ENCODE data around the gene NIBAN1. TPM values are rescaled to one million over a fixed set of nuclear protein-coding genes. Genes with fewer than 3 reads are reported as not detected.

NIBAN1 gene
- total RNA-seq, 8 experiments from 2014 or later = 0.18 to 16.5 (median 6.9) TPM

GRCh38 chr1:184988506-184988905 is 14.2 kb upstream of the NIBAN1 start:
- Histone ChIP-seq H3K4me3 (no peak overlapping the region), H3K27ac (no peak overlapping the region), H3K4me1 (replicated peaks in 1 of 2) (no peaks in the 10 kb centered on the region)
- in situ Hi-C loops (cut with MboI; ENCODE audit: low pct_unique_long_range_greater_than_20kb in 2 of 9, low sequenced_read_pairs in 9 of 9, unreplicated experiment in 9 of 9) = loop anchor here in 2 of 9 experiments (10.0 to 25.0 kb wide), 2 partner anchors 176 to 184 kb away; no protein-coding TSS in a partner anchor
- ATAC-seq (replicated peaks in 6 of 8) = no peak

GRCh38 chr1:184987696-184988095 is 13.4 kb upstream of the NIBAN1 start:
- WGBS, 10 experiments = 67 to 100% (median 100%) methylated on average over 1 of the region's 1 CpG; no CpG with 5 or more reads in 3 of the 10 experiments
- in situ Hi-C loops (cut with MboI; ENCODE audit: low pct_unique_long_range_greater_than_20kb in 2 of 9, low sequenced_read_pairs in 9 of 9, unreplicated experiment in 9 of 9) = loop anchor here in 2 of 9 experiments (10.0 to 25.0 kb wide), 2 partner anchors 175 to 183 kb away; no protein-coding TSS in a partner anchor
- Histone ChIP-seq H3K4me3 (no peak overlapping the region), H3K4me1 (replicated peaks in 1 of 2) (no peaks in the 10 kb centered on the region), H3K27ac (no peak overlapping the region)
- ATAC-seq (replicated peaks in 6 of 8) = no peak

- in situ Hi-C loops (cut with MboI; ENCODE audit: low pct_unique_long_range_greater_than_20kb in 2 of 9, low sequenced_read_pairs in 9 of 9, unreplicated experiment in 9 of 9) = loop anchor here in 2 of 9 experiments (10.0 to 25.0 kb wide), 2 partner anchors 174 to 181 kb away; no protein-coding TSS in a partner anchor
- H3K27ac ChIP-seq = no peak overlapping the region
- H3K4me1 ChIP-seq (replicated peaks in 1 of 2) = no peaks in the 10 kb centered on the region
- peak in 4 of 8 experiments; percentile 11 to 64 (median 56) for ATAC-seq (replicated peaks in 6 of 8)
- 22 to 57% (median 45%) methylated on average over 2 to 5 of the region's 5 CpGs for WGBS, 10 experiments
- H3K4me3 ChIP-seq = no peak overlapping the region
Measured at GRCh38 chr1:184986250-184986649, 11.9 kb upstream of the NIBAN1 start.

GRCh38 chr1:184982002-184982954 is 8.0 kb upstream of the NIBAN1 start:
- no peak overlapping the region for H3K27ac ChIP-seq
- 13 to 94% (median 58%) methylated on average over 2 to 14 of the region's 14 CpGs for WGBS, 10 experiments
- ATAC-seq (replicated peaks in 6 of 8) = peak; percentile 38 to 99 (median 73)
- H3K4me3 ChIP-seq = no peak overlapping the region
- H3K4me1 ChIP-seq (replicated peaks in 1 of 2) = no peaks in the 10 kb centered on the region
- in situ Hi-C loops (cut with MboI; ENCODE audit: low pct_unique_long_range_greater_than_20kb in 2 of 9, low sequenced_read_pairs in 9 of 9, unreplicated experiment in 9 of 9) = loop anchor here in 2 of 9 experiments (10.0 to 25.0 kb wide), 2 partner anchors 170 to 177 kb away; no protein-coding TSS in a partner anchor

DNA sequence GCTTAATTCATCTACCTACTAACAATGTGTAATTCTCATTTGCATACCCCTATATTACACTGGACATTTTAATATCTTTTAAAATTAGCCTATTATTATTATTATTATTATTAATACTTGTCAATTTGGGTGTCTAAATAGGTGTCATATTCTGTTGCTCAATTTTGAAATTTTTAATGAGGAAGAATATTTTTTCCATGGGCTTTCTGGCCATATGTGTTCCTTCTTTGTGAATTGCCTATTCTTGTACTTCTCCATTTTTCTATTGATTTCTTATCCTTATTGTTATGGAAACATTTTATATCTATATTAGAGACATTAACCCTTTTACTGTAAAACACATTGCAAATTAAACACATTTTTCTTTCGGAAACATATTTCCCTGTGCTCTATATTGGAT is 6.4 kb upstream of the NIBAN1 start:
- 63 to 100% (median 93%) methylated on average over 1 of the region's 1 CpG; no CpG with 5 or more reads in 1 of the 10 experiments for WGBS, 10 experiments
- ATAC-seq (replicated peaks in 6 of 8) = no peak
- Histone ChIP-seq H3K4me1 (replicated peaks in 1 of 2) (no peaks in the 10 kb centered on the region), H3K4me3 (no peak overlapping the region), H3K27ac (no peak overlapping the region)
- in situ Hi-C loops (cut with MboI; ENCODE audit: low pct_unique_long_range_greater_than_20kb in 2 of 9, low sequenced_read_pairs in 9 of 9, unreplicated experiment in 9 of 9) = loop anchor here in 2 of 9 experiments (10.0 to 25.0 kb wide), 2 partner anchors 168 to 176 kb away; no protein-coding TSS in a partner anchor

GRCh38 chr1:184975208-184975870 is 1.0 kb upstream of the NIBAN1 start:
- ATAC-seq (replicated peaks in 6 of 8) = no peak
- in situ Hi-C loops (cut with MboI; ENCODE audit: low pct_unique_long_range_greater_than_20kb in 2 of 9, low sequenced_read_pairs in 9 of 9, unreplicated experiment in 9 of 9) = loop anchor here in 2 of 9 experiments (10.0 to 25.0 kb wide), 2 partner anchors 163 to 171 kb away; no protein-coding TSS in a partner anchor
- WGBS, 10 experiments = 65 to 100% (median 78%) methylated on average over 1 to 6 of the region's 6 CpGs; no CpG with 5 or more reads in 1 of the 10 experiments
- H3K4me1 ChIP-seq (replicated peaks in 1 of 2) = peaks cover 13 to 16% of the 10 kb centered on the region in 2 donors
- H3K27ac ChIP-seq = no peak overlapping the region
- H3K4me3 ChIP-seq = no peak overlapping the region

- H3K4me3 ChIP-seq = peak overlapping the region; percentile 44 to 59 (median 57)
- no peak for ATAC-seq (replicated peaks in 6 of 8)
- in situ Hi-C loops (cut with MboI; ENCODE audit: low pct_unique_long_range_greater_than_20kb in 2 of 9, low sequenced_read_pairs in 9 of 9, unreplicated experiment in 9 of 9) = loop anchor here in 2 of 9 experiments (10.0 to 25.0 kb wide), 2 partner anchors 162 to 170 kb away; no protein-coding TSS in a partner anchor
Measured at GRCh38 chr1:184974837-184975115, 468 bp upstream of the NIBAN1 start.

DNA sequence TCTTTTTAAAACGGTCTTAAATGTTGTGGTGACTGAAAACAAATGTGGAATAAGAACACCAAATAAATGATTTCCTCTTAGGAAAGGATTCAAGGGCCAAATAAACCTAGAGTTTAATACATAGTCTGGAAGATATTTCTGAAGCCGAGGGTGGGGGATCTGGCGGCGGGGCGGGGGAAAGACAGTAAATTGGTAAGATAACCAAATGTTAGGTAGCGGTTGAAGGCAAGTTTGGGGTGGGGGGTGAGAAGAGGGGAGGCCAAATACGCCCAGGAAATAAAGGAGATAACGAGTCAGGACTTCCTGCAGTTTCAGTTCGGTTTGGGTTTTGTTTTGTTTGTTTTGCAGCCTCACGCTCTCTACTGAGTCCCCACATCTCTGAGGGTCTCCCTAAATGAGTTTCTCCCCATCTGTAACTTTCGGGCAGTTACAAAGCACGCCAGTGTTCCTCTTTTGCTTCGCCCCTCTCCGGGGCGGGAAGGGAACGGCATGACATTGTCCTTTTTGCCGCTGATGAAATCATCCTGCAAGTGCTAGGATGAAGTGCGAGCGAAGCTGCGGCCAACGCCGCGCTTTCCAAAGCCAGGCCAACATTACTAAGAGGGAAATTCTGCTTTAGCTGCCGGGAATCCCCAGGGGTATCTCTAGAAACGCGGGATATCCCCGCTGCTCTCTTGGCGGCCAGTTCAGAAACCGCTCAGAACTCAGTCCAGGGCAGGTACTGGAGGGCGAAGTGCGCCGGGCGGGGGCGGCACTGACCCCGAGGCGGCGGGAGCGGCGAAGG is 844 bp downstream of the NIBAN1 start:
- peak overlapping the region; percentile 44 to 59 (median 57) for H3K4me3 ChIP-seq
- ATAC-seq (replicated peaks in 6 of 8) = peak in 6 of 8 experiments; percentile 59 to 87 (median 72)
- peaks cover 13 to 16% of the 10 kb centered on the region in 2 donors for H3K4me1 ChIP-seq (replicated peaks in 1 of 2)
- H3K27ac ChIP-seq = peak overlapping the region; percentile 86 to 87
- in situ Hi-C loops (cut with MboI; ENCODE audit: low pct_unique_long_range_greater_than_20kb in 2 of 9, low sequenced_read_pairs in 9 of 9, unreplicated experiment in 9 of 9) = loop anchor here in 1 of 9 experiments (10.0 kb wide), 1 partner anchor 169 kb away; no protein-coding TSS in a partner anchor
- WGBS, 10 experiments = 0 to 30% (median 3%) methylated on average over 1 to 21 of the region's 39 CpGs; no CpG with 5 or more reads in 4 of the 10 experiments

More at GRCh38 chr1:184974837-184975115, 468 bp upstream of the NIBAN1 start:
- H3K4me1 ChIP-seq (replicated peaks in 1 of 2) = peaks cover 13 to 16% of the 10 kb centered on the region in 2 donors
- H3K27ac ChIP-seq = peak overlapping the region in 1 of 2 donors; percentile 87
- WGBS, 10 experiments = 52 to 100% (median 88%) methylated on average over 1 to 4 of the region's 4 CpGs; no CpG with 5 or more reads in 2 of the 10 experiments

- in situ Hi-C loops (cut with MboI; ENCODE audit: low pct_unique_long_range_greater_than_20kb in 2 of 9, low sequenced_read_pairs in 9 of 9, unreplicated experiment in 9 of 9) = loop anchor here in 1 of 9 experiments (10.0 kb wide), 1 partner anchor 168 kb away; no protein-coding TSS in a partner anchor
- ATAC-seq (replicated peaks in 6 of 8) = no peak
- Histone ChIP-seq H3K4me1 (replicated peaks in 1 of 2) (peaks cover 13 to 16% of the 10 kb centered on the region in 2 donors), H3K27ac (peak overlapping the region in 1 of 2 donors; percentile 87), H3K4me3 (peak overlapping the region; percentile 44 to 59 (median 57))
- 8 to 100% (median 55%) methylated on average over 1 to 4 of the region's 4 CpGs for WGBS, 10 experiments
Measured at GRCh38 chr1:184972315-184973055, 1.8 kb downstream of the NIBAN1 start.

DNA sequence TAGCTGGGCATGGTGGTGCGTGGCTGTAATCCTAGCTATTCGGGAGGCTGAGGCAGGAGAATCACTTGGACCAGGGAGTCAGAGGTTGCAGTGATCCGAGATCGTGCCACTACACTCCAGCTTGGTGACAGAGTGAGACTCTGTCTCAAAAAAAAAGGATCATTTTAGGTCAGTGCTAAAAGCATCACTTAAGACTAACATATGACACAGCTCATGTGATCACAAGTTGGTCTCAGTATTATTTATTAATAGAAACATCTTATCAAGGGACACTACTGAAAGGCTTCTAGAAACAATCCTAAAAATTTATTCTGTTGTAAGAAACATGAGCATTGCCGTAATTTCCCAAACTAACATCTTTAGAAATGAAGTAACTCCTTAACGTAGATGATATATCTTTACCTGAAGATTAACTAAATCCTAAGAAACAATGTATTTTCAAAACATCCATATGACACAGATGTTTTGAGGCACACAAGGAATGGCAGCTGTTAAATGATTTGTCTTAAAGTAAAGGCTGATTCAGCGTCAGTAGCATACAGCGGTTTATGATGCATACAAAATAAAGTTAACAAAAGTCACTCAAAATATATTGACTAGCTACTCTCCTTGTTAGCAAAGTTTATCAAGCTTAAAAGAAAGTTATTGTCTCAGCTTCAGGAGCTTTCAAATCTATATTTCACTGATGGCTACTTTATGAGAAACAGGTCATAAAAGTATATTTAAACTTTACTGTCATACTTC is 2.6 kb downstream of the NIBAN1 start:
- Histone ChIP-seq H3K4me1 (replicated peaks in 1 of 2) (peaks cover 13 to 16% of the 10 kb centered on the region in 2 donors), H3K27ac (no peak overlapping the region), H3K4me3 (no peak overlapping the region)
- no peak for ATAC-seq (replicated peaks in 6 of 8)
- in situ Hi-C loops (cut with MboI; ENCODE audit: low pct_unique_long_range_greater_than_20kb in 2 of 9, low sequenced_read_pairs in 9 of 9, unreplicated experiment in 9 of 9) = loop anchor here in 1 of 9 experiments (10.0 kb wide), 1 partner anchor 167 kb away; no protein-coding TSS in a partner anchor
- 69 to 100% (median 94%) methylated on average over 1 to 8 of the region's 8 CpGs for WGBS, 10 experiments

- WGBS, 10 experiments = 8 to 89% (median 68%) methylated on average over 1 to 5 of the region's 5 CpGs; no CpG with 5 or more reads in 1 of the 10 experiments
- H3K4me3 ChIP-seq = no peak overlapping the region
- H3K4me1 ChIP-seq (replicated peaks in 1 of 2) = peaks cover 13 to 16% of the 10 kb centered on the region in 2 donors
- no peak overlapping the region for H3K27ac ChIP-seq
- in situ Hi-C loops (cut with MboI; ENCODE audit: low pct_unique_long_range_greater_than_20kb in 2 of 9, low sequenced_read_pairs in 9 of 9, unreplicated experiment in 9 of 9) = loop anchor here in 1 of 9 experiments (10.0 kb wide), 1 partner anchor 166 kb away; no protein-coding TSS in a partner anchor
- no peak for ATAC-seq (replicated peaks in 6 of 8)
Measured at GRCh38 chr1:184970691-184971161, 3.6 kb downstream of the NIBAN1 start.

Data from motor neuron (in vitro differentiated cells).